Measurements from ENCODE around the gene INTS7.

INTS7 gene

DNA sequence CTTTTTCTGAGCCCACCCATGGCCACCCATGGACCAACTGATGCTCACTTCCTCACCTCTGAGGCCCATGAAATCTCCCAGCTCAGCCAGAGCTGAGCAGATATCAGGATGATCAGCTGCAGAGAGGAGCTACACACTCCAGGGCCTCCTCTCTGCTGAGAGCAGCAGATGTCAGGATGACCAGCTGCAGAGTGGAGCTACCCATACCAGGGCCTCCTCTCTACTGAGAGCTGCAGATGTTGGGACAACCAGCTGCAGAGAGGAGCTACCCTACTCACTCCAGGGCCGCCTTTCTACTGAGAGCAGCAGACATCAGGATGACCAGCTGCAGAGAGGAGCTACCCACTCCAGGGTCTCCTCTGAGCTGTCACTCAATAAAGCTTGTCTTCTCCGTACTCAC, 133.4 kb downstream of the INTS7 start:
- DNase-seq: no peak

DNA sequence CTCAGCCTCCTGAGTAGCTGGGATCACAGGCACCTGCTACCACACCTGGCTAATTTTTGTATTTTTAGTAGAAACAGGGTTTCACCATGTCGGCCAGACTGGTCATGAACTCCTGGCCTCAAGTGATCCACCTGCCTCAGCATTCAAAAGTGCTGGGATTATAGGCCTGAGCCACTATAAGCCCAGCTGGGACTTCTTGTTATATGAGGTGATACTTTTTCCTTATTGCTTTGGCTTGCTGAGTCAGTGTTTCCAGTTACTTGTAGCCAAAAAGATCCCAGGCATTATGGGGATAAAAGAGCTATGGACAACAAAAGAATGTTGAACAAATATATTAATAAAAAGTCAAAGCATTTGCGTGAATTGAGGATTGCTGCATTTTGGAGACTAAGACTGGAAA, 134.9 kb downstream of the INTS7 start:
- no peak for DNase-seq

DNA sequence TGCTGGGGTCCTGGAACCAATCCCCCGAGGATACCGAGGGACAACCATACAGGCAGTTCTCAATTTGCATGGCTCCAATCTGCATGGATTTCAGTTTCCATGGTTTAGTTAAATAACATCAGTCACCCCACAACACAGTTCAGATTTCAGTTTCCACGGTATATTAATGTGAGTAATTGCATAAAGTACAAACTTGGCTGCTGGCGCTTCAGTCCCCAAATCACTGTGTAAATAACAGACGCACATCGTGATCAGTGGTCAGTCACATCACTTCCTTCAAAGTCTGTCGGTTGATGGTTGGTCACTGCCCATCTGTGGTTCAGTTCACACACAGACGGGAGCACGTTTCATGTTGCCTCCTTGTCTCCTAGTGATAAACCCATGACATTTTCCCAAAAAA, 138.4 kb downstream of the INTS7 start:
- no peak for DNase-seq

GRCh38 chr1:211895126-211895759, 140.1 kb downstream of the INTS7 start:
- no peak for DNase-seq

DNA sequence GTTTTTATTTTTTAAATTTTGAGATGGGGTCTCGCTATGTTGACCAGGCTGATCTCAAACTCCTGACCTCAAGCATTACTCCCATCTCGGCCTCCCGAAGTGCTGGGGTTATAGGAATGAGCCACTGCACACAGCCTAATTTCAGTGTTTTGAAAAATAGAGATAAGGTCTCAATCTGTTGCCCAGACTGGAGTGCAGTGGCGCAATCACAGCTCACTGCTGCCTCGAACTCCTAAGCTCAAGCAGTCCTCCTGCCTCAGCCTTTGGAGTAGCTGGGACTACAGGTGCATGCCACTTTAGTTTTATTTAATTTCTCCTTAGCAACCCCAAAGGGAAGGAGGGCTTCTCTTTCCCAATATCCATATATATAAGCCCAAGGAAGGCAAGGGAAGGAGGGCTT, 141.0 kb downstream of the INTS7 start:
- no peak for DNase-seq

- DNase-seq: no peak
Measured at GRCh38 chr1:211893260-211893659, 142.1 kb downstream of the INTS7 start.

- DNase-seq: no peak
Measured at GRCh38 chr1:211892577-211892976, 142.8 kb downstream of the INTS7 start.

DNA sequence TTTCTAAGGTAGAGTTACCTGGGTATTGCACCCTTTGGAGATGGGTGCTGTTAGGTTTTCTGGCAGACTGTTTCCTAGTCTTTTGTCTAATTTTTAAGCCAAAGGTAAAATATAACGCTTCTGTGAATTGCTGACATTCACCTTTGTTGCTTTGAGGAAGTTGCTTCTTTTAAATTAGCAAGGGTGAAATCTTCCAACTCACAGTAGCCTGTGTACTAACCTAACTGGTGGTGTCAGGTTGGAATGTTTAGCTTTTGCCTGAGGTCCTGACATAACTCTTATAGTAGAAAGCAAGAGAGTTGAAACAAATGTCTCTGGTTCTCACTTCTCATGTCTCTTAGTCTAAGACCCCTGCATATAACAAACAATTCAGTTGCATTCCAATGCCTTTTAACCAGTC, 143.6 kb downstream of the INTS7 start:
- no peak for DNase-seq

Measured in activated CD4-positive, alpha-beta T cell treated with anti-CD3 and anti-CD28 coated beads for 1 hour (primary cell).